GM21825 (cell line): ENCODE measurements around the gene HIPK3.
"Not testable (repeated sequence)": the region's sequence is repeated elsewhere in the genome, so short reads cannot be mapped to it uniquely, and the experiment has no call there.

Source experiments
- ATAC-seq: cut with Tn5 transposase; IDR thresholded peaks from one replicate; pipeline ENCODE4 v1.9.1; 2021; ENCODE audit warnings: mild to moderate bottlenecking, moderate library complexity; ENCODE audit not compliant: unreplicated experiment

The HIPK3 gene

DNA sequence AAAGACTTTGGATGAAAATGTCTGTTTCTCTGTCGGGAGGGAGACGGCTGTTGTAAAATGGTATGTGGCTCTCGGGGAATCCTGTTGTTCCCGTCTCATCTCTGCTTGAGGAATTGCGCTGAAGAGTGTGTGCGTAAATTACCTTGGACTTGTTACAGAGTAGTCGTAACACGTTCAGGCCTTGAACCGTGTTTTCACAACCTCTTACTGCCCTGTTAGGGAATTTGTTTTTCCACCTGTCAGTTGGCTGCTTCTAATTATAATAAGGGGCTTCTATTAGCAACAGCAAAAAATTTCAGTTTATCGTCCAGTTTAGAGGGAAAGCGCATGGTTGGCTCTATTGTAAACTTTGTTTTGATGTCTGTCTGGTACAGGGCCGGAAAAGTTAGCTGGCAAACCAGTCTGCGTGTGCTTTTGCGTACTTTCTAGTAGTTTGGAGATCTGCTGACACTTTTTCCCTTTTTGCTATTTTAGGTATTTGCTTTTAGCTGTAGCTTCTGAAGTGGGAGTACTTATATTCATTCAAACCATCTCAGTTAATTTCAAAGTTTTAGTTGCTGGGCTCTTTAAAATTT lies 1.5 kb downstream of the HIPK3 start:
- ATAC-seq = peak; percentile 12

DNA sequence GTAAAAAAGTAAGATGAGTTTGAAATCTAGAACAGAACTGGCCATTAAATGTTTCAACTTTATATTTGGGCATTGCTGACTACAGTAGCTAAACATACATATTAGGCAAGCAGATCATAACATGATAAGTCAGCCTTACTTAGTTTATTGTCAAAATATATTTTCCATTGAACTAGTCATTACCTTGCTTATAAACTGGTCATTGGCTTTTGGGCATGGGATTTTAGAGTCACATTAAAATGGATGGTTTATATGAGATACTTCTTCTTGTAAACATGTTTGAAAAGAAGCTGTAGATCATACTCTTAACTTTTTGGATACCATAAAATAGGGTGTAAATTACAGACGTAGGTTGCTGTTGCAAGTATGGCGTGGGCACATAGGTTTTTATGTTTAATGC lies 2.7 kb downstream of the HIPK3 start:
- ATAC-seq = no peak

DNA sequence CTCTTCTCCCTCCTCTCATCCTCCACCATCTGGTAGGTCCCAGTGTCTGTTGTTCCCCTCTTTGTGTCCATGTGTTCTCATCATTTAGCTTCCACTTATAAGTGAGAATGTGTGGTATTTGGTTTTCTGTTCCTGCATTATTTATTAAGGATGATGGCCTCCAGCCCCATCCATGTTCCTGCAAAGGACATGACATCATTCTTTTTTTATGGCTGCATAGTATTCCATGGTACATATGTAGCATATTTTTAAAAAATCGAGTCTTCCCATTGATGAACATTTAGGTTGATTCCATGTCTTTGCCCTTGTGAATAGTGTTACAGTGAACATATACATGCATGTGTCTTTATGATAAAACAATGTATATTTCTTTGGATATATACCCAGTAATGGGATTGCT lies 4.2 kb downstream of the HIPK3 start:
- not testable (repeated sequence) for ATAC-seq

DNA sequence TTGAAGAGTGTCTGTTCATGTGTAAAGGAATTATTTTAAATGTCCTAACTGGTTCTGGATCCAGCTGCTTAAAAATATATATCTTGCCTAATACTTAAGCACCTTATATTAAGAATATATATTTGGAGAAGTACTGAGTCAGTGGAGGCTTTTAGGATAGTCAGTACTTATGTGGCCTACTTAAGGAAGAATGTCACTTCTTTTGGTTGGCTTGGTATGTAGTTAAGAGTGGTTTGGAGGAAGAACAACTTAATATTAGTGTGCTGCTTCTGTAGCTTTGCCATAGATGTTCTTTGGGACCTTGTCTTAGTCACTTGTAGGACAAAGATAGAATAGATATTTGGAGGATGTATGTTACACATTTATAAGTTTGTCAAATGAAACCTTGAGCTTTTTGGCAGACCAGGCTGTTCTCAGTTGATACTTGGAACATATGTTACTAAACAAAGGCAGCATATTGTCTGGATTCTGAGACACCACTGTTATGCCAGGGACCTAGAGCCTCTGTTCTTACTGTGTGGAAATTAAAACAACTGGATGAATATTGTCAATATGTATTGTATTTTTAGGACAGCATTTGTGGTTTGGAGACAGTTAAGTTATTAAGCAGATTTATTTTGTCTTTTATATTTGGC lies 4.9 kb downstream of the HIPK3 start:
- ATAC-seq = no peak

DNA sequence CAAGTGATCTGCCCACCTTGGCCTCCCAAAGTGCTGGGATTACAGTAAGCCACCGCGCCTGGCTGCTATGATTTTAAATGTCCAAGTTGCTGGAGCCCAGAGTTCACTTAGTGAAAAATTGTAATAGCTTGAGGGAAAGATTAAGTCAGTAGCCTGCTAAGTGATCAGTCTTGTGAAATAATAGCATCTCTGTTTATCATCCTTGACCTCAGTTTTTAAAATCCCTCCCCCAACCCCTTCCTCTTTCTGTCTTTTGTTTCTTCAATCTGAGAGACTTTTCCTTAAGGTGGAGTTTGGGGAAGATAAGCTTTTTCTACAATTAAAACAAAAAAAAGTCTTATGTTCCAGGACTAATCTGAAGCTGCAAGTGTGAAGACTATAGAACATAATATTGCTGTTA lies 6.4 kb downstream of the HIPK3 start:
- ATAC-seq = no peak

DNA sequence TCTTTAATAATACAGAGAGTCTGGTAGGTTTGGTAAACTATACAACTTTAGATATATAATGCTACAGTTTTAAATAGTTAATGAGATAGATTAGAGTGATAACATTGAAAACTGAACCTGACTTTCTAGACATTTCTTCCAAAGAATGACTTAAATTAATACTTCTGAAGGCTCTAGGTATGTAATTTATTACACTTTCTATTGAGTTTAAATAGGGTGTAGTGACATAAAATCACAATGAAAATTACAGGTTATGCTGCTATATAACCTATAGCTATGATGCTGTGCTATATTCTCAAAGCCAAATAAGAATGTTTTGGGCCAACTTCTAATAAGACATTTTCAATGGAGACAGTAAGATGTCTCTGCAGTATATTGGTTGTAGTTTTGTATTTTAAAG lies 7.7 kb downstream of the HIPK3 start:
- ATAC-seq = no peak

DNA sequence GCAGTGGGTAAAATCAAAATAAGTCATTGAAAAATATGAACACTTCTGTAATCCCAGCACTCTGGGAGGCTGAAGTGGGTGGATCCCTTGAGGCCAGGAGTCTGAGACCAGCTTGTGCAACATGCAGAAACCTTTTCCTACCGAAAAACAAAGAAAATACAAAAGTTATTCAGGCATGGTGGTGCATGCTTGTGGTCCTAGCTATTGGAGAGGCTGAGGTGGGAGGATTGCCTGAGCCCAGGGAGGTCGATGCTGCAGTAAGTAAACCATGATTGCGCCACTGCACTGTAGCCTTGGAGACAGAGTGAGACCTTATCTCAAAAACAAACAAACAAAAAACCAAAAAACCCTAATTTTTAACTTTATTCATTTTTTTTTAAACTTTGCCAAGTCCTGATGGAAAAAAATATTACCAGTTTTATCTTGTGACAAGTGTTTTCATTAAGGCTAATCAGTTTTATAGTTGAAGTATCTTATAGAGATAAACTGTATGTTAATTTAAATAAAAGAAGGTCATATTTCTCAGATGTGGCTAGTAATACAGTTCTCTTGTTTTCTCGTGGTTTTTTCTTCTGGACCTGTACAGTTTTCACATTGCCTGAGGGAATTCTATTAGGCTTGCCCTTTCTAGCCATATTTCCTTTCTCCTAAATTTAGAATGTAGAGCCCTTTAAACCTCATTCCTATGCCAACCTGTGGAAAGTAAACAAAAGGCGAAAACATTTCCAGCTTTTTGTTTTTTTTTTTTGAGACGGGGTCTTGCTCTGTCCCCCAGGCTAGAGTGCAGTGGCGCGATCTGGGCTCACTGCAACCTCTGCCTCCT lies 9.4 kb downstream of the HIPK3 start:
- no peak for ATAC-seq

DNA sequence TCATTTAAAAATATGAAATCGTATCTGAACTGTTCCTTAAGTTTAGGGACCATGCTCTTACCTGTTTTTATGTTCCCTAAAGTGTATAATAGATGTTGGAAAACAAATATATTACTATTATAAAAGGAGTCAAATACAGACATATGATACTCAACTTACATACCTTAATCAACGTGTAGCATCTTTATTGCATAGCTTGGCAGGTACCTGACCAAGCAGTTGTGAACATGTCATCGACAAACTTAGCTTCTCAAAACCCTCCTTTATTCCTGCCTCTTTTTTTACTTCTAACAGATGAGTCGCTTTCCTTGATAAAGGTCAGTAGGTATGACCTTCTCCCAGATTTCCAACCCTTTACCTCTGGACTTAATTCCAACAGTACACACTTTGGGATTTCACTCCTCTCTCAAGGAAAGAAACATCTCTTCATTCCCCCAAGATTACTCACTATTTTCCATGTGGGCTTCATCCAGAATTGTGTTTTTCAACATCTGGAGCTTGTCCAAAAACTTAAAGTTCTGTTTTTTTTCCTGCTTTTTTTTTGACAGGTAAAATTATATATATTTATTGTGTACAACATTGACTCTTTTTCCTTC lies 11.9 kb downstream of the HIPK3 start:
- ATAC-seq = no peak

DNA sequence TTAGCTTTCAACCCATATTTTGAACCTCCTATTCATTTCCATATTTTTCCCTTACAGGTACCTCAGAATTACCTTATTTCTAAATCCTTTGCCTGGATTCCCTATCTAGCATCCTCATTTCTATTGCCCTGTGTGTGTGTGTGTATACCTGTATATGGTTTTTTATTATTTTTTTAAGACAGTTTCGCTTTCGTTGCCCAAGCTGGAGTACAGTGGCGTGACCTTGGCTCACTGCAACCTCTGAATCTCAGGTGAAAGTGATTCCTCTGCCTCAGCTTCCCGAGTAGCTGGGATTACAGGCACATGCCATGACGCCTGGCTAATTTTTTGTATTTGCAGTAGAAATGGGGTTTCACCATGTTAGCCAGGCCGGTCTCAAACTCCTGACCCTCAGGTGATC lies 12.6 kb downstream of the HIPK3 start:
- ATAC-seq = no peak

DNA sequence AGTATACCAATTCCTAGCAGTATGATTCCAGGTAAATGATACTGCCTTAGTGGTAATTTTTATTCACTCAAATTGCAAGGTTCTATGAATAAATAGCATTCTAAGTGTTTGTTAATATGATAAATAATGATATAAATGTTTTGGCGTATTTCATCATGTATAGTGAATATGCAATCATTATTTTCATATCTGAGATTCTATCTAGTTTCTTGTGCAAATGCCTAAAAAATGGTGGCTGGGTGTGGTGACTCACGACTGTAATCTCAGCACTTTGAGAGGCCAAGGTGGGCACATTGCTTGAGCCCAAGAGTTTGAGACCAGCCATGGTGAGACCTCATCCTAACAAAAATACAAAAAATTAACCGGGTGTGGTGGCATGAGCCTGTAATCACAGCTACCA lies 13.9 kb downstream of the HIPK3 start:
- ATAC-seq = no peak

DNA sequence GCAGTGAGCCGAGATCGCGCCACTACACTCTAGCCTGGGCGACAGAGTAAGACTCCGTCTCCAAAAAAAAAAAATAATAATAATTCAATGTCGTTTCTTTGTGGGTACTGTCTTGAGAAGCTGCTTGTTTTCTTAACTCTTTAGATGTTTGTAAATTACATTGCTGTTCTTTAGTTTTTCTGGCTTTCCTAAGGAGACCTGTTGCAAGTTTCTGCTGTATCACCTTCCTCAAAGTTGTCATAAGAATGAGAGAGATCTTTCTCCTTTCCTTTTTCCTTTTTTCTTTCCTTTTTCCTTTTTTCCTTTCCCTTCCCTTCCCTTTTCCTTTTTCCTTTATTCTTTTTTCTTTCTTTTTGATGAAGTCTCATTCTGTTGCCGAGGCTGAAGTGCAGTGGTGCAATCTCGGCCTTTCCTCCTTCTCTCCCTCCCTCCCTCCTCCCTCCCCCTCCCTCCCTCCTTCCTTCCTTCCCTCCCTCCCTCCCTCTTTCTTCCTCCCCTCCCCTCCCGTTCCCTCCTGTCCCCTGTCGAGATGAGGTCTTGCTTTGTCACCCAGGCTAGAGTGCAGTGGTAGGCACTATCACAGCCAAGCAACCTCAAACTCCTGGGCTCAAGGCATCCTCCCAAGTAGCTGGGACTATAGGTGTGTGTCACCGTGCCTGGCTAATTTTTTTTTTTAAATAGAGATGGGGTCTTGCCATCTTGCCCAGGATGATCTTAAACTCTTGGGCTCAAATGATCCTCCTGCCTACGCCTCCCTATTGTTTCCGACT lies 15.3 kb downstream of the HIPK3 start:
- no peak for ATAC-seq

DNA sequence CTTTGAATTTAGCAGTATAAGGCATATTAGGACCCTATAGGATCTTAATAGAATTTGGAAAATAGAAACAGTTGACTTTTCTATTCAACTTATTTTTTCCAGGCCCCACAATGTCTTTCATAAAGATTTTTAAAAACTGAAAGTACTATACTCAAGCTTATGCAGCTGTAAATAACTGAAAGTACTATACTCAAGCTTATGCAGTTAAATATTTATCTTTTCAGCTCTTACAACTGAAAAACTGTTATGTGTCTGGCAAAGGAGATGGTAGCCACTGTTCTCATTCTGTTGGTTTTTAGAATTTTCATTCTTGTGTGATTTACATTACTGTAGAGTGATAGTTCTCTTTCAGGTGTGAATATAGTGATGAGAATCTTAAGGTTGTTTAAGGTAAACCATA lies 16.5 kb downstream of the HIPK3 start:
- ATAC-seq = no peak

DNA sequence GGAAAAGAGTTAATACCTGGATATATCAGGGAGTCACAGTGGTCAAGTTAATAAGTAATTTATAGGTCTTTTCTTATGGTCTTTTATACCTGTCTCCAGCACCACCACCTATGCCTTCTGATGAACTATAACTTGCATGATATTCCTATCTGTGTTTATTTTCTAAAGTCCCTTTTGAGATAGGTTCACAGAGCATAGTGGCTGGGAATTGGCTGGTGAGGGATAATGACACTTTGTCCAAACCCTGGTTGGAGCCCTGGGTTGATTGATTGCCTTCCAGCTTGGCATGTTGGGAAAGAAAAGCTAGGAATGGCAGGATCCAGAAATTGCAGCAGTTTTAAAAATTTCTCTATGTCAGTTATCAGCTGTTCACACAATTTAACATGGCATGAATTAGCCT lies 23.2 kb downstream of the HIPK3 start:
- ATAC-seq = no peak

DNA sequence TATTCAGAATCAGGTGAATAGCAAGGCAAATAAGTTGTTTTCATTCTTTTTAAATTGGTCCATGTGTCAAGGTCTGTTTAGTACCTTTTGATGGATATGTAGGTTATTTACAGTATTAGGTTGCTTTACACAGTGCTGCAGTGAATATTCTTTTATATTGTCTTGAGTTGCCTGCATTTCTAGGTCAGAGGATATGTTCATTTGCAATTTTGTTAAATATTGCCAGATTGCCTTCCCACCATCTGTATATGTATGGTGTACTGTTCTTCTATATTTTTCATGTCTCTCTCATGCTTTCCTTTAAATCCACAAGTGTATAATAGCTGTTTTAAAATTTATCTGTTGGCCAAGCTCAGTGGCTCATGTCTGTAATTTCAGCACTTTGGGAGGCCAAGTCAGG lies 24.6 kb downstream of the HIPK3 start:
- no peak for ATAC-seq

DNA sequence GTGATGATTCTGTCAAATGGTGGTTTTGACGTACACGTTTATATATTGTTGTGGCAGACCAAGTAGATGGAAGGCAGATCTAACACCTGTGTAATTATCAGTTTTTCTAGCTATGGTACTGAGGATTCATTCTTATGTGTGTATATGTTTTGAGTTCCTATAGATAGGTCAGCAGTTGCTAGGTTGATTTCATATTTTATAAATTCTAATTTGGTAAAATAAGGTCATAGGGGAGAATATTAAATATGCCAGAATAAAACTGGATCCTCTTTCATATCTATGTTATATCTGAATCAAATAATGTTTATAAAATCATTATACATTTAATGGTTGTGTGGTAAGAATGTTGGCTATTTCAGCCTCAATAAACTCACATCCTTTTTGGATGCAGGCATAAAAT lies 27.6 kb downstream of the HIPK3 start:
- ATAC-seq = no peak

DNA sequence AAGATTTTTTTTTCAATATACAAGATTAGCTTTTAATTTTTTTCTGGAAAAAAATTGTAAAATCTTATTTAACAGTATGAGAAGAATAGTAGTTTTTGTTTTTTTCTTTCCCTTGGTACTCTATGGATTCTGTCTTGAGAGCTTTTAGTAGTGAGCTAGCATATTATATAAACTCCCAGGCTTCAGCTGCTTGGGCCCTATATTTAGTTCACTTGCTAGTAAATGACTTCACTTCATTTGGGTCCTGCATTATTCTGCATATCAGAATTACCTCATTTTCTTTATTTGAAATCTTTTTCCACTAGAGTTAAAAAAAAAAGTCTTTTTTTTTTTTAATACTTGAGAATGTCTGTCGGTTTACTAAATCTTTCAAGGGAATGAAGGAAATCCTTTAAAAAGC lies 33.1 kb downstream of the HIPK3 start:
- no peak for ATAC-seq

DNA sequence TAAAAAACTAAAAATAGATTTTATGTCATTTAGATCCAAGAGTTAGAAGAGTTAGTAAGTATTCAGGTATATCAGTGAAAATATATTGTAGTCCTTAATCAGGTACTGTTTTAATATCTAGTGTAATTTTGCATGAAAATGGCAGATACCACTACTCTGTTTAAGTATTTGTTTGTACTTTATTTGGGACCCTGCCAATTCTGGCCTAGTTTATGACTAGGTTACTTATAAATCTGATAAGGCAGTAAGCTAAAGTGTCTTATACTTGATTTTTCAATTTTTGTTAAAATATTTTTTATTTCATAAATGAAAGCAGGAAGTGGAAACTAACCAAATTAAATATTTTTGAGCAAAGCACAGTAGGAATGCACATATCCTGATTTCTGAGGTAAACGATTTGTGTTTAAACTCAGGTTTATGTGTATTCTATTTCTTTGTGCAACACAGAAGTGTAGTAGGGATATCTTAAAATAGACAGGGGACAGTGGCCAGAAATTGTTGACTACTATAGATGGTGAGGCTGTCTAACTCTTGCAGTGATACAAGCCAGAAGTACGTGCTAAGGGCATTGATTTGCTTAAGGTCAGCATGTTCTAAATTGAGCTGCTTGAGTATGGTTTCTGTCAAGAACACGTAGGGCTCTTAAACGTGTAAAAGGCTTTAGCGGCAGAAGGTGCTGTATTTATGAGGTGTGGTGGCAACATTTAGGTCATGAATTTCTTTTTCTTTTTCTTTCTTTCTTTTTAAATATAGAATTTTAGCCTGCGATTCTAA lies 34.0 kb downstream of the HIPK3 start:
- peak; percentile 82 for ATAC-seq

DNA sequence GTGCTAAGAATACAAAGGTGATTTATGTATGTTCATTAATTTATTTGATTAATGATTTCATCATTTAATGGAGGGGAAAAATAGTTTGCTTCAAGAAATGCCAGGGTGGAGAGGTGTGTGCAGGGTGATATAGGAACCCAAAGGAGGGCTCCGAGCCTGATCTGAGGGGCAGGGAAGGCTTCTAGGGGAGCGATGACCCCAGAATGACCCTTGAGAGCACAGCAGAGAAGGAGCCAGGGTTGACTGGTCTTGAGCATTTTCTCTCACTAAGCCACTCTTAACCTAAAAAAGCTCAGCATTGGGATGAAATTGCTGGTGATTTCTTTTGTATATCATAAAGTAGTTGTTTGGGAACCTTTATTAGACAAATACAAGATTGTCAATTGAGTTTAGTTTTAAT lies 35.1 kb downstream of the HIPK3 start:
- no peak for ATAC-seq

DNA sequence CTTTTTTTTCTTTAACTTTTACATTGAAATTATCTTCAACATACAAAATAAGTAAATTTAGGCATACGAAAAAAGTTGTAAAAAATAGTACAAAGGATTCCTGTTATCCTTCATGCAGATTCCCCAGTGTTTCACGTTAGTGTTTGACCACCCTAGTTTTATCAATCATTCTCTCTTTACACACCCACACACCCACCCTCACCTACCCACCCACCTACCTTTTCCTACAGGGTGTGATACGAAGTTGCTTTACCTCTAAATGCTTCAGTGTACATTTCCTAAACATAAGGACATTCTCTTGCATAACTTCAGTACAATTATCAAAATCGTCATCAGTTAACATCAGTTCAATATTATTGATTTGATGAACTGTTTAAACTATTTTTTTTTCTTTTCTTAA lies 37.0 kb downstream of the HIPK3 start:
- no peak for ATAC-seq

DNA sequence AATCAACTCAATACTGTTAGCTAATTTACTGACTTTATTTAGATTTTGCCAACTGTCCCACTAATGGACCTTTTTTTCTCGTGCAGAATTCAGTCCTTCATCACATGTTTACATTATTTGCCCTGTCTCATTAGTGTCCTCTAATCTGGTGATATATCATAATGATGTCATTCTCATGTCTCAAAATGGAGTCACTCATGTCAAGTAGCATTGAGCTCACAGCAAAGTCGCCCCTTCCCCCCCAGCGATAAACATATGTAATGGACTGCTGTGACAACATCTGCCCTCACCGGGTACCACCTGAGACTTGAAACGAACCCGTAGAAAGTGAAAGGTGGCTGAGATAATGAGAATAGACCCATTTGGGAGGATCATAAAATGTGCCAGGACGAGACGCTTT lies 37.6 kb downstream of the HIPK3 start:
- ATAC-seq = no peak
